ENCODE measurements around the gene TEAD3. TPM values are rescaled to one million over a fixed set of nuclear protein-coding genes. Genes with fewer than 3 reads are reported as not detected.

The TEAD3 gene
- total and polyA plus RNA-seq, 2 of the 4 experiments (the other 2 are of a cell fraction): 5.2 to 28.0 TPM

GRCh38 chr6:35507221-35507620 lies 10.3 kb upstream of the TEAD3 start:
- no peak overlapping the region for H4K8ac ChIP-seq (ENCODE audit: low read depth in 2 of 2, low read length in 2 of 2)
- H2AK5ac ChIP-seq (ENCODE audit: low read depth, low read length): no peak overlapping the region
- no peak overlapping the region for H4K91ac ChIP-seq (ENCODE audit: insufficient read depth, low read depth, low read length)
- H3K79me1 ChIP-seq (ENCODE audit: low read depth in 1 of 2, low read length in 2 of 2): no peaks in the 10 kb centered on the region
- dilution Hi-C loops (cut with HindIII; ENCODE audit: low sequenced_read_pairs, unreplicated experiment): no loop called here
- peaks cover 65% of the 10 kb centered on the region for H3K27me3 ChIP-seq (ENCODE audit: control insufficient read depth, insufficient read depth, low read length)
- ChIA-PET CTCF (no interaction called here), POLR2A (ENCODE audit: unreplicated experiment) (no interaction called here)
- no peak overlapping the region for H2BK20ac ChIP-seq (ENCODE audit: low read depth, low read length)
- H4K20me1 ChIP-seq (ENCODE audit: insufficient read depth, low read length): no peaks in the 10 kb centered on the region
- H2AFZ ChIP-seq (replicated peaks; ENCODE audit: low read length, poor library complexity): no peak overlapping the region
- H3K4ac ChIP-seq (ENCODE audit: low read depth, low read length): no peak overlapping the region
- ATAC-seq (ENCODE audit: low read depth) (no peak; the same call in 1 of the 2 replicates), DNase-seq (no peak)
- H3K18ac ChIP-seq (ENCODE audit: low read depth, low read length): no peak overlapping the region
- no peak overlapping the region for H2AK9ac ChIP-seq (replicated peaks; ENCODE audit: low read depth, low read length, poor library complexity)
- no peak overlapping the region for H3K9ac ChIP-seq (ENCODE audit: low read depth, low read length)
- H3K4me2 ChIP-seq (ENCODE audit: low read depth, low read length): no peak overlapping the region
- H3K56ac ChIP-seq (ENCODE audit: extremely low read depth, insufficient read depth, low read length): no peak overlapping the region
- no TSS peak for BruUV-seq (replicated peaks)
- in situ Hi-C loops (cut with MboI; ENCODE audit: low sequenced_read_pairs): no loop called here
- H3K23ac ChIP-seq (ENCODE audit: low read depth, low read length): no peak overlapping the region
- H3K9me3 ChIP-seq (ENCODE audit: control insufficient read depth, insufficient read depth, low read length): peaks cover 5% of the 10 kb centered on the region; the same call in 1 of the 2 replicates
- H3K9me1 ChIP-seq (ENCODE audit: insufficient read depth, low read length): no peaks in the 10 kb centered on the region
- no peak overlapping the region for H2BK5ac ChIP-seq (ENCODE audit: low read depth, low read length, poor library complexity, severe bottlenecking)
- no peak overlapping the region for H3K27ac ChIP-seq (ENCODE audit: insufficient read depth, low read length)
- H2BK120ac ChIP-seq (ENCODE audit: low read depth, low read length): no peak overlapping the region
- H2BK15ac ChIP-seq (ENCODE audit: low read depth, low read length): no peak overlapping the region
- intact Hi-C loops (cut with micrococcal nuclease): no loop called here
- 0 out of 2 replicates have a peak, but pooled peaks cover 1% of the 10 kb centered on the region for H3K4me1 ChIP-seq (ENCODE audit: control insufficient read depth, insufficient read depth, low read length)
- no CpG with 5 or more reads among the region's 2 CpGs for WGBS, 2 experiments (ENCODE audit: extremely low coverage in 2 of 2, insufficient read length in 1 of 2)
- H3K14ac ChIP-seq (replicated peaks; ENCODE audit: low read depth, low read length): no peak overlapping the region
- no peaks in the 10 kb centered on the region for H3K36me3 ChIP-seq (ENCODE audit: control insufficient read depth, insufficient read depth, low read length)
- no peak overlapping the region for H4K5ac ChIP-seq (ENCODE audit: low read depth, low read length)
- TF ChIP-seq POLR2A (IDR thresholded peaks at IDR 0.05; ENCODE audit: low read depth, low read length): no peak
- no peak for TF ChIP-seq USF2 (IDR thresholded peaks at IDR 0.05; ENCODE audit: low read depth, low read length)
- TF ChIP-seq FOS (IDR thresholded peaks at IDR 0.05; ENCODE audit: low read depth, low read length): no peak
- TF ChIP-seq CTCF (conservative IDR thresholded peaks at IDR 0.05; ENCODE audit: low read depth, low read length): no peak
- no peak for TF ChIP-seq RFX5 (IDR thresholded peaks at IDR 0.05; ENCODE audit: low read depth, low read length)
- no peak for TF ChIP-seq BHLHE40 (IDR thresholded peaks at IDR 0.05; ENCODE audit: low read depth, low read length)
- TF ChIP-seq MXI1 (IDR thresholded peaks at IDR 0.05; ENCODE audit: borderline replicate concordance, low read depth, low read length): no peak
- TF ChIP-seq MAZ (IDR thresholded peaks at IDR 0.05; ENCODE audit: borderline replicate concordance, low read depth, low read length): no peak
- no peak for TF ChIP-seq MAFK (IDR thresholded peaks at IDR 0.05; ENCODE audit: low read depth, low read length)
- TF ChIP-seq RAD21 (IDR thresholded peaks at IDR 0.05; ENCODE audit: low read length): no peak
- no peak for TF ChIP-seq RCOR1 (IDR thresholded peaks at IDR 0.05; ENCODE audit: insufficient replicate concordance, low read length)
- TF ChIP-seq CEBPB (IDR thresholded peaks at IDR 0.05; ENCODE audit: low read depth, low read length): no peak
- no peak for TF ChIP-seq NFE2L2 (IDR thresholded peaks at IDR 0.05; ENCODE audit: low read depth, low read length)
- H3K4me3 ChIP-seq (ENCODE audit: insufficient read depth, low read depth, low read length): no peak overlapping the region
